Right atrium auricular region (tissue), 2 donors: ENCODE results near the gene HSD17B14. TPM values are rescaled to one million over a fixed set of nuclear protein-coding genes. Genes with fewer than 3 reads are reported as not detected.

Source experiments
- DNase-seq: peaks from one replicate; pipeline ENCODE4 v3.0.0-alpha.2; 2019; ENCODE audit warnings: low spot score
- H3K27ac ChIP-seq, 2 donors: fragments of 200-600 bp; sonication (generic); 1 replicate in 1 of 2; 2 replicates in 1 of 2; pipeline ENCODE4 v1.5.1; 2016 to 2019
- H3K27me3 ChIP-seq, 2 donors: fragments of 200-600 bp; sonication (generic); one replicate each; pipeline versions ENCODE4 v1.5.1 to v1.6.0; 2017 to 2019
- H3K36me3 ChIP-seq: fragments of 200-600 bp; sonication (generic); one replicate; pipeline ENCODE4 v1.5.1; 2016
- H3K4me1 ChIP-seq, 2 donors: fragments of 200-600 bp; sonication (generic); one replicate each; pipeline versions ENCODE4 v1.5.1 to v1.6.0; 2017 to 2019
- H3K4me3 ChIP-seq, 2 donors: fragments of 200-600 bp; sonication (generic); 1 replicate in 1 of 2; 2 replicates in 1 of 2; pipeline ENCODE4 v1.5.1; 2017 to 2019; ENCODE audit warnings: mild to moderate bottlenecking in 1 of 2, moderate library complexity in 1 of 2
- H3K9me3 ChIP-seq, 2 donors: fragments of 200-600 bp; sonication (generic); one replicate each; pipeline ENCODE4 v1.5.1; 2019
- total RNA-seq, 2 donors: library from RNA; depleted of rRNA; stranded (reverse); fragments of >200 nt; gene quantifications; one replicate each; pipeline ENCODE4 v1.1.0, GENCODE V29; 2016
- TF ChIP-seq, protein P1 (sequence below), 2 donors: fragments of 200-600 bp; sonication (generic); IDR thresholded peaks; one replicate each; pipeline ENCODE4 v1.5.1; 2019; ENCODE audit warnings: antibody characterized with exemption in 2 of 2

The HSD17B14 gene
- total RNA-seq, 2 donors from 2014 or later, result 3.7 to 6.3 TPM

DNA sequence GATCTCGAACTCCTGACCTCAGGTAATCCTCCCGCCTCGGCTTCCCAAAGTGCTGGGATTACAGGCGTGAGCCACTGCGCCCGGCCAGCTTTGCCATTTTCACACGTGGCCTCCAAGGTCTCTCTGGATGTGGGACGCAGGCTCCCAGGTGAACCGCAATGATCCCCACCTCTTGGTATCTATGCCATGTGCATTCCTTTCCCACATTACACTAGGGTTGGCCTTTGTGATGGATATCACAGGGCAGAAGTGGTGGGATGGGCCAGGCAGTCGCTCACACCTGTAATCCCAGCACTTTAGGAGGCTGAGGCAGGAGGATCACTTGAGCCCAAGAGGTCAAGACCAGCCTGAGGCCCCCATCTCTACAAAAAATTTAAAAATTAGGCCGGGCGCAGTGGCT is 58.6 kb downstream of the HSD17B14 start:
- TF ChIP-seq, protein P1, sequence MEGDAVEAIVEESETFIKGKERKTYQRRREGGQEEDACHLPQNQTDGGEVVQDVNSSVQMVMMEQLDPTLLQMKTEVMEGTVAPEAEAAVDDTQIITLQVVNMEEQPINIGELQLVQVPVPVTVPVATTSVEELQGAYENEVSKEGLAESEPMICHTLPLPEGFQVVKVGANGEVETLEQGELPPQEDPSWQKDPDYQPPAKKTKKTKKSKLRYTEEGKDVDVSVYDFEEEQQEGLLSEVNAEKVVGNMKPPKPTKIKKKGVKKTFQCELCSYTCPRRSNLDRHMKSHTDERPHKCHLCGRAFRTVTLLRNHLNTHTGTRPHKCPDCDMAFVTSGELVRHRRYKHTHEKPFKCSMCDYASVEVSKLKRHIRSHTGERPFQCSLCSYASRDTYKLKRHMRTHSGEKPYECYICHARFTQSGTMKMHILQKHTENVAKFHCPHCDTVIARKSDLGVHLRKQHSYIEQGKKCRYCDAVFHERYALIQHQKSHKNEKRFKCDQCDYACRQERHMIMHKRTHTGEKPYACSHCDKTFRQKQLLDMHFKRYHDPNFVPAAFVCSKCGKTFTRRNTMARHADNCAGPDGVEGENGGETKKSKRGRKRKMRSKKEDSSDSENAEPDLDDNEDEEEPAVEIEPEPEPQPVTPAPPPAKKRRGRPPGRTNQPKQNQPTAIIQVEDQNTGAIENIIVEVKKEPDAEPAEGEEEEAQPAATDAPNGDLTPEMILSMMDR (IDR thresholded peaks at IDR 0.05), result no peak
- H3K9me3 ChIP-seq, result no peaks in the 10 kb centered on the region
- no peak for DNase-seq
- H3K27ac ChIP-seq, result no peak overlapping the region
- H3K36me3 ChIP-seq, result no peaks in the 10 kb centered on the region
- peaks cover 0 to 8% of the 10 kb centered on the region in 2 donors for H3K4me1 ChIP-seq
- H3K27me3 ChIP-seq, result no peaks in the 10 kb centered on the region
- H3K4me3 ChIP-seq, result no peak overlapping the region

DNA sequence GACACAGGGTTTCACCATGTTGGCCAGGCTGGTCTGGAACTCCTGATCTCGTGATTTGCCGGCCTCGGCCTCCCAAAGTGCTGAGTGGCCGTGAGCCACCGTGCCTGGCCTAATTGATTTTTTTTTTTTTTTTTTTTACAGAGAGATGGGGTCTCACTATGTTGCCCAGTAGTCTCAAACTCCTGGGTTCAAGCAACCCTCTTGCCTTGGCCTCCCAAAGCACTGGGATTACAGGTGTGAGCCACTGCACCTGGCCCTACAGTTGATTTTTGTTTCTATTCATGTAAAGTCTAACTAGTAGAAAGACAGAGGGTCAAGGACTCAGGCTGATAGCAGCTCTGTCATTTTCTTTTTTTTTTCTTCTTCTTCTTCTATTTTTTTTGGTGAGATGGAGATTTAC is 59.2 kb downstream of the HSD17B14 start:
- H3K36me3 ChIP-seq, result no peaks in the 10 kb centered on the region
- peaks cover 0 to 13% of the 10 kb centered on the region in 2 donors for H3K4me1 ChIP-seq
- H3K9me3 ChIP-seq, result no peaks in the 10 kb centered on the region
- no peaks in the 10 kb centered on the region for H3K27me3 ChIP-seq
- TF ChIP-seq, protein P1 (IDR thresholded peaks at IDR 0.05), result no peak
- no peak for DNase-seq
- H3K27ac ChIP-seq, result no peak overlapping the region
- no peak overlapping the region for H3K4me3 ChIP-seq

DNA sequence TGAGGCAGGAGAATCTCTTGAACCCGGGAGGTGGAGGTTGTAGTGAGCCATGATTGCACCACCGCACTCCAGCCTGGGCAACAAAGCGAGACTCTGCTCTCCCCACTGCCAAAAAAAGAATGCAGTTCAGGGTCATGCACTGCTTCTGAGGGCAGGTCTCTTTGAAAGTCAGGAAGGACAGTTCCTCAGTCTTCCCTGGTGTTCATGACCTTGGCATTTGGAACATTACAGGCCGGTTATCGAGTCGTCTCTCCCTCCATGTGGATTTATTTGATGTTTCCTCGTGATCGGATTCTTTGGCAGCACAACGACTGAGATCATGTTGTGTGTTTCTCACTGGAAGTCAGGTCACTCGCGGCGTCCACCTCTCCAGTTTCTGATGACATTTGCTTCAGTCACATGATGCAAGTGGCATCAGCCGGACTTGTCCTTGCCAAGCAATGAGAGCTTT is 63.8 kb downstream of the HSD17B14 start:
- Histone ChIP-seq H3K4me3 (no peak overlapping the region), H3K4me1 (peaks cover 0 to 5% of the 10 kb centered on the region in 2 donors), H3K36me3 (no peaks in the 10 kb centered on the region), H3K27me3 (no peaks in the 10 kb centered on the region), H3K27ac (peak overlapping the region; percentile 8 to 46), H3K9me3 (no peaks in the 10 kb centered on the region)
- peak; percentile 68 for DNase-seq
- TF ChIP-seq, protein P1 (IDR thresholded peaks at IDR 0.05), result no peak

DNA sequence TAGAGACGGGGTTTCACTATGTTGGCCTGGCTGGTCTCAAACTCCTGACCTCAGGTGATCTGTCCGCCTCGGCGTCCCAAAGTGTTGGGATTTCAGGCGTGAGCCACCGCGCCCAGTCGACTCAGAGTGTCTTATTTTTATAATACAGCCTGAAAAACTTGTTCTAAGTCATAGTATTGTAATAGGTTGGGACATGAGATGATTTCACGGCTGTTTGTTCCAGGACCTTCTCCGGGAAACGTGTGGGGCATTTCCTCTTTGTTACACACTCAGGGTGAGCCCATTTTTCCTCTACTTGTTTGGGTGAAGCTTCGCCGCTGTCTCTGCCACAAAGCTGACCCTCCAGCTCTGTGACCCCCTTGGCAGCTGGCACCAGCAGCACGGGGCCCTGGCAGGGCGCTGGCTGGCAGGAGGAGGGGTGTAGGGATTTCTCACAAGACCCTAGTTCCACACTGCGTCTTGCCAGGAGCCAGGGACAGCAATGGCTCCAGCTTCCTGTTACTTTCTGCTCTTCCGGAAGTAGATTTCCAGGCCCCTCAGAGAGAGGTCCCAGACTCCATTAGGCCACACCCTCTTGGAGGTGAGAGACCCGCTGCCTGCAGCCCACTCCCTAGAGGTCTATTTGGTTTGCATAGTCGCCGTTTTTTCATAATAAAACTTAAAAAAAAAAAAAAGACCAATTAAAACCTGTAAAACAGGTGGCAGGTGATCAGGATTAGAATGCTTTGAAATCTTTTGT is 65.4 kb downstream of the HSD17B14 start:
- DNase-seq, result no peak
- peaks cover 0 to 5% of the 10 kb centered on the region in 2 donors for H3K4me1 ChIP-seq
- H3K36me3 ChIP-seq, result no peaks in the 10 kb centered on the region
- no peak overlapping the region for H3K4me3 ChIP-seq
- no peaks in the 10 kb centered on the region for H3K27me3 ChIP-seq
- no peaks in the 10 kb centered on the region for H3K9me3 ChIP-seq
- H3K27ac ChIP-seq, result no peak overlapping the region
- TF ChIP-seq, protein P1 (IDR thresholded peaks at IDR 0.05), result no peak

DNA sequence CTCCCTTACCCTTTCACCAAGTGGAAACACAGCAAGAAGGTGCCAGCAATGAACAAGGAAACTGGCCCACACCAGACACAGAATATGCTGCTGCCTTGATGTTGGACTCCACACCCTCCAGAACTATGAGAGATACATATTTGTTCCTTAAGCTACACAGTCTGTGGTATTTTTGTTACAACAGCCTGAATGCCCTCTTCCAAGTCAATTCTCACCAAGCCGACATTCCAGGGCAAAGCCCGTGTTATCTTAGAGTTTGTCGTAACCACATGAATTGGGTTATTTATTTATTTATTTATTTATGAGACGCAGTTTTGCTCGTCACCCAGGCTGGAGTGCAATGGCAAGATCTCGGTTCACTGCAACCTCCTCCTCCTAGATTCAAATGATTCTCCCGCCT is 66.0 kb downstream of the HSD17B14 start:
- H3K9me3 ChIP-seq, result no peaks in the 10 kb centered on the region
- peaks cover 0 to 5% of the 10 kb centered on the region in 2 donors for H3K4me1 ChIP-seq
- H3K36me3 ChIP-seq, result no peaks in the 10 kb centered on the region
- no peak for DNase-seq
- TF ChIP-seq, protein P1 (IDR thresholded peaks at IDR 0.05), result no peak
- H3K4me3 ChIP-seq, result no peak overlapping the region
- H3K27ac ChIP-seq, result no peak overlapping the region
- H3K27me3 ChIP-seq, result no peaks in the 10 kb centered on the region
